GM21717 (cell line): ENCODE measurements around the gene GTF2IRD2.
A peak's percentile ranks its signal among the peaks of the same experiment; 100 is the strongest.
"Not testable (repeated sequence)": the region's sequence is repeated elsewhere in the genome, so short reads cannot be mapped to it uniquely, and the experiment has no call there.

Experiments used
- ATAC-seq: cut with Tn5 transposase; IDR thresholded peaks from one replicate; pipeline ENCODE4 v1.9.1; 2021; ENCODE audit warnings: mild to moderate bottlenecking, moderate library complexity; ENCODE audit not compliant: unreplicated experiment

GTF2IRD2 gene

GRCh38 chr7:74850833-74851721 is at the start of gene GTF2IRD2:
GTF2IRD2 (minus strand) TSS chr7:74851605; CDS start chr7:74836378, 15,227 bp downstream.
- ATAC-seq: peak; percentile 73

- peak; percentile 78 for ATAC-seq
These were observed 39.0 kb upstream of the GTF2IRD2 start for GRCh38 chr7:74890158-74891123.

DNA sequence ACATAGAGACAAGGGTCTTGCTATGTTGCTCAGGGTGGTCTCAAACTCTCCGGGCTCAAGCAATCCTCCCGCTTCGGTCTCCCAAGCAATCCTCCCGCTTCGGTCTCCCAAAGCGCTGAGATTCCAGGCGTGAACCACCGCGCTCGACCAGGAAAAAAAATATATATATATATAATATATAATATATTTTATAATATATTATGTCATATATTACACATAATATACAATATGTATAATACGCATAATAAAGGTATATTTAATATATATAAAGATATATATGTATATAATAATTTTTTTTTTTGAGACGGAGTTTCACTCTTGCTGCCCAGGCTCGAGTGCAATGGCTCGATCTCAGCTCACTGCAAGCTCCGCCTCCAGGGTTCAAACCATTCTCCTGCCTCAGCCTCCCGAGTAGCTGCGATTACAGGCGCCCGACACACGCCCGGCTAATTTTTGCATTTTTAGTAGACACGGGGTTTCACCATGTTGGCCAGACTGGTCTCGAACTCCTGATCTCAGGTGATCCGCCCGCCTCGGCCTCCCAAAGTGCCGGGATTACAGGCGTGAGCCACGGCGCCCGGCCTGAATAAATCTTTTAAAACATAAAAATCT is 38.2 kb upstream of the GTF2IRD2 start:
- not testable (repeated sequence) for ATAC-seq

GRCh38 chr7:74885295-74885694 is 33.9 kb upstream of the GTF2IRD2 start:
- ATAC-seq: not testable (repeated sequence)

GRCh38 chr7:74882110-74882509 is 30.7 kb upstream of the GTF2IRD2 start:
- ATAC-seq: not testable (repeated sequence)

DNA sequence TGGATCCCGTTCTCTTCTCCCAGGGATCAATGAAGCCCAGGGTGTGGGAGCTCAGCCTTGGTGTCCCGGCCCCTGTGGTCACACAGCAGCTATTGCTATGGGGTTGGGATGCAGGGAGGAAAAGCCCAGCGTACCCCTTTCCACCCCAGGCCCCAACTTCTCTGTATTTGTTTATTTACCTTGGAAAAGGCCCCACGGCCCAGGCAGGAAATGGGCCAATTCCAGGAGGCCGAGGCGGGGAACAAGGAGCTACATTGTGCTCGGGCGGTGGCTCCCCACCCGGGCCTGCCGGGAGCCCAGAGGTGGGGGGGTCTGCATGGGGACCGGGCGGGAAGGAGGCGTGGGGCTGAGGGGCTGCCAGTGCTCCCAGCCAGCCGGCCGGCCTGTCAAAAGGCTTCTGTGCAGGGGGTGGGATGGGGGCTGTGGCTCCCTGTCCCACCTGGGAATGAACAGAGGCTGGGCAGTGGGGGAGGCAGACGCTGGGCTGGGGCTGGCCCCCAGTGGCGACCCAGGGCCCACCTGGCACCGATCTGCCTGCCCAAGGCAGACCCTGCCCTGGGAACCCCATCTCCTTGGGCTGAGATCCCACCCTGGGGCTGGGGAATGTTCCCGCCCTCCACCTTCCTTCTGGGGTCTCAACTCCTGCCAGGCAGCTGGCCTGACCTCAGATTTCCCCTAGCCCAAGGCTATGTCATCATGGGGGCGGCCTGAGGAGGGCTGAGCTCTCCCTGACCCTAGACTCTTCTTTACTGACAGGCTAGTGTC is 23.5 kb upstream of the GTF2IRD2 start:
- ATAC-seq: not testable (repeated sequence)

GRCh38 chr7:74874104-74874747 is 22.8 kb upstream of the GTF2IRD2 start:
- not testable (repeated sequence) for ATAC-seq

GRCh38 chr7:74872542-74872941 is 21.1 kb upstream of the GTF2IRD2 start:
- ATAC-seq: not testable (repeated sequence)

- not testable (repeated sequence) for ATAC-seq
These were observed 14.4 kb upstream of the GTF2IRD2 start for GRCh38 chr7:74865777-74866176.

DNA sequence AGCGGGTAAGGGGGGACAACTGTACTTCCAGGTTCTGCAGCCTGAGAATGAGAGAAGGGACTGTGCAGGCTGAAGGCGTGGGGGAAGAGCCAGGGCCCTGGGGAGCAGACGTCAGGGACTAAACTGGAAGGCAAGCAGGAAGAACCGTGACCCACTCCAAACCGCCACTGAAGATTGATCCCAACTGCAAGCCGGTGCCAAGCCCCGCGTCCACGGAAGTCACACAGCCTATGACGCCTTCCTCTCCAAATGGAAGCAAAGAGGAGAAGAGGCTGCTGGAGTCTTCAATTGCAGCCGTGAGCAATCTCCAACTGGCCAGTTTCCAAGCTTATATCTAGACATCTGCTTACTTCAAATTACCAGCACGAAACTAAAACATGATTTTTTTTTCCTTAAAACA is 1.6 kb downstream of the GTF2IRD2 start:
- not testable (repeated sequence) for ATAC-seq

- not testable (repeated sequence) for ATAC-seq
These were observed 21.0 kb downstream of the GTF2IRD2 start for GRCh38 chr7:74830411-74830810.

- ATAC-seq: not testable (repeated sequence)
These were observed 21.4 kb downstream of the GTF2IRD2 start for GRCh38 chr7:74829959-74830358.

GRCh38 chr7:74821259-74821658 is 30.1 kb downstream of the GTF2IRD2 start:
- not testable (repeated sequence) for ATAC-seq

DNA sequence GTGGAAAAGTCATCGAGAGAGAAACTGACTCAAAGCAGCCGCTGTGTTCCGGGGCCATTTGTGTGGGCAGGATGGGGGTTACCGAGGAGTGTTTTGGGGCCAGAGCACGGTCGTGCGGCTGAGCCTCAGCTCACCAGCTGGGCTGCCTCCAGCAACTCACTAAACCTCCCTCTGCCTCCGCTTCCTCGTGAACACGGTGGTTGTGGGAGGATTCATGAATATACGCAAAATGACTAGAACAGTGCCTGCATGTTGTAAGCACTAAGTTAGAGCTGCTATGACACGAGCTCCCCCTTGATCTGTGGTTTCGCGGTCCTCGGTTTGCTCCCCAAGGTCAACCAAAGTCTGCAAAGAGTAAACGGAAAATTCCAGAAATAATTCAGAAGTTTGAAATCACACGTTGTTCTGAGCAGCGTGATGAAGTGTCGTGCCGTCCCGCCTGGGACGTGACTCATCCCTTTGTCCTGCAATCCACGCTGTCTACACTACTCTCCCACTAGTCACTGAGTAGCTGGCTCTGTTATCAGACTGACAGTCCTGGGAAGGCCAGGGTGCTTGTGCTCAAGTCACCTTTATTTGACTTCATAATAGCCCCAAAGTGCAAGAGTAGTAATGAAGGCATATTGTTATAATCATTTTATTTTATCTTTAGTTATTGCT is 31.1 kb downstream of the GTF2IRD2 start:
- ATAC-seq: peak; percentile 84

DNA sequence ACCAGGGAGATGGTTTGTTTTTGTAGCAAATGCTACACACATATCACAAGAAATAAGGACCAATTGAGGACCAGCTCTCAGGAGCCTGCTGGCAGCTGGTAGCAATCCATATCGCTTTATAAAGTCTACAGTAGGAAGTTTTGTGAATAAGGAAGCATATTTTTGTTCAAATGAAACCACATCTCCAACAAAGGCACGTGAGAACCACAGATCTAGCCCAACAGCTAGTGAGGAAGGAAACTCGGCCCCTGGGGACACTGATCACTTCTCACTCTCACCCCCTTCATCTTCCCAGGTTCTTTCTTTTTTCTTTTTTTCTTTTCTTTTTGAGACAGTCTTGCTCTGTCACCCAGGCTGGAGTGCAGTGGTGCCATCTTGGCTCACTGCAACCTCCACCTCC is 35.5 kb downstream of the GTF2IRD2 start:
- ATAC-seq: not testable (repeated sequence)

DNA sequence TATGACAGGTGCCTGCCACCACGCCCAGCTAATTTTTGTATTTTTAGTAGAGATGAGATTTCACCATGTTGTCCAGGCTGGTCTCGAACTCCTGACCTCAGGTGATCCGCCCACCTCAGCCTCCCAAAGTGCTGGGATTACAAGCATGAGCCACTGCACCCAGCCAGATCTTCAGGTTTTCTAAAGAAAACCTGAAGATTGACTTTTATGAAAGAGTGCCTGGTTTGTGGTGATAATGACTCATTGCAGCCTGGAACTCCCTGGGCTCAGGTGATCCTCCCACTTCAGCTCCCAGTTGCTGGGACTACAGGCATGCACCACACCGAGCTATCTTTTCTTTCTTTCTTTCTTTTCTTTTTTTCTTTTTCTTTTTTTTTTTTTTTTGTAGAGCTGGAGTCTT is 52.8 kb downstream of the GTF2IRD2 start:
- not testable (repeated sequence) for ATAC-seq

- ATAC-seq: not testable (repeated sequence)
These were observed 53.4 kb downstream of the GTF2IRD2 start for GRCh38 chr7:74797848-74798622.

GRCh38 chr7:74789200-74789736 is 62.1 kb downstream of the GTF2IRD2 start:
- not testable (repeated sequence) for ATAC-seq
